ENCODE measurements around the gene TENM4.

TENM4 gene

DNA sequence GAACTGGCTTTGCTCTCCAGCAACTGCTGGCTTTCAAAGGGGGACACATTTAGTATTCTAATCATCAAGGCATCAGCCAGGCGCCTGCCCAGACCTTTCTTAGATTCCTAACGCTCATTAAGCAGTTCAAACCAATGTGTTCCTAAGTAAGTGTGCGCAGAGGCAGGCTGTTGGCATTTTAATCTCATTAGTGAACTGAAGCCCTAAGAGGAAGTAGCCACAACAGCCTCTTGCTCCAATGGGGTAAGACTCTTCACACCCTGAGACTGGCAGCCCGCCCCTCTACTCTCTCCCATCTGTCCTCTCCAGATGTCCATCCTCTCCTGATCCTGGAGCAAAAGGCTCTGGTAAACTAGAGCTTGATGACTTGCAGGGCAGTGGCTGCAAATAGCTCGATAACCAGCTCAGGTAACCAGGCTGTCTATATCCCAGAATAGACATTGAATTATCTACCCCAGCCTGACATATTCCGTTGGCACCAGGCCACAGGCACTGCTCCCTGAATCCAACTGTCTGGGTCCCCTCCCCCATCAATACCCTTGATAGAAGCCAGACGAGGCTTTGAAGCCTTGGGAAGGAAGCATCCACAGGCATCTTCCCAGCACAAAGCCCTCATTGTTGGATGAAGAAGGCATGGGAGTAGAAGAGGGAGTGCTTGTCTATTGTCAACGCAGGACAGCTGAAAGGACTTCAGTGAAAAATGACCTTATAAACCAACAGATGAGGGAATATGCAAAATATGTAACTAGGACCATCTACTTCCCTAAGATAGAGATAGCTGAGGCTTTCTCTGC, 321.1 kb downstream of the TENM4 start:
- no peak for DNase-seq (ENCODE audit: low read depth)

DNA sequence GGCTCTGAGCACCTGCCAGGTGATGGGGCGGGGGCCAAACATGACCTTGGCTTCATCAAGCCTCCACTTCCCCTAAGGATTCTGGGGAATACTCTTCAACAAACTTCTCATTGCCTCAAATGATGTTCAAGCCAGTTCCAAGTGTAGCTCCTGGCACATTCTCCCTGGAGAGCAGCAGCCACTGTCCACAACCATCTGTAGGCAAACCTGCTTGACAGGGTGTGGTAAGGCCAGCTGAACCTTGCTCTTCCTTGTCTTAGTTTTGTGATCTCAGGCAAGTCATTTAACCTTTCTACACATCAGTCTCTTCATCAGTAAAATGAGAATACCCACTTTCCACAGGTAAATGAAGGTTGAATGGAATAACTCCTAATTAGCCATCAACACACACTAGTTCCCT, 323.3 kb downstream of the TENM4 start:
- DNase-seq (ENCODE audit: low read depth) = no peak

GRCh38 chr11:79116600-79116999, 324.2 kb downstream of the TENM4 start:
- no peak for DNase-seq (ENCODE audit: low read depth)

DNA sequence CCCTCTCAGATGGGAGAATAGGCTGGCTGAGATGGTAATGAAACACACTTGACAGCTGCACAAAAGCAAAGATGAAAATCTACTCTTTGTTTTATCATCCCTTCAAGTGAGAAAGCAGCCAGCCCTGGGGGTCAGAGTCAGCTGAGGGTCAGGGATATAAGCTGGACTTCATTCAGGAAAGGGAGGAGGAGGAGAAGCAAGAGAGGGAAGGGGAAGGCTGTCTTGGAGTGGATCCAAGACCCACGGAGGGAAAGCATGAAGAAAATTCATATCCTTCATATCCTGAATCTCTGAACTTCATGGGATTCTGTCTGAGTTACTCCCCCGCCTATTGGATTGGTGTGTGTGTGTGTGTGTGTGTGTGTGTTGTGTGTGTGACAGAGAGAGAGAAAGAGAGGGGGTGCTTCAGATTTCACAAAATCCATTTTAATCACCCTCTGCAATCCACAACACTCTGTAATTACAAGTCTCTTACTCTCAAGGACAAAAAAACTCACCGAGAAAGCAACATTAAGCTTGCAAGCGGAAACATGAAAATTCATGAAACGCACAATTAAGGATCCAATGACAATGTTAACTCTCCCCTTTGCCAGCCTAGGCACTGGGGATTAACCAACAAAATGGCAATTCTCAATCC, 327.7 kb downstream of the TENM4 start:
- DNase-seq (ENCODE audit: low read depth) = no peak

GRCh38 chr11:79110796-79111195, 330.0 kb downstream of the TENM4 start:
- DNase-seq (ENCODE audit: low read depth) = no peak

GRCh38 chr11:79110321-79110720, 330.5 kb downstream of the TENM4 start:
- DNase-seq (ENCODE audit: low read depth) = no peak

DNA sequence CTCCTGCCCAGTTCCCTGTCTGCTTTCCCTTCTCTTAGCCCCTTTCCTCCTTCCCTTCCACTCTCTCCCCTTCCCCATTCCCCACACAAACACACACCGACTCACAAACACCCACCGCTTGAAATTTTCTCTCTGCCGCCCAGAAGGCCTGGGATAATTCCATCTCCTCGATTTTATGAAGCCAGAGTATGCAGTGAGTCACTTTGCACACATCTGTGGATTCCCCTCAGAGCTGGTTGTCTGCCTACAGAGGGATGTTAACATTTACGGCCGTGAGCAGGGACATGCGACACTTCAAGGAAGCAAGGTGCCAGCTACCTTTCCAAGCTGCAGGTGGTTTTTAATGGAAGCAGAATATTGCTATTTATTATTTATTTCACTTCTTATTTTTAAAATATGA, 332.0 kb downstream of the TENM4 start:
- no peak for DNase-seq (ENCODE audit: low read depth)

- DNase-seq (ENCODE audit: low read depth) = no peak
Measured at GRCh38 chr11:79102840-79103239, 338.0 kb downstream of the TENM4 start.

DNA sequence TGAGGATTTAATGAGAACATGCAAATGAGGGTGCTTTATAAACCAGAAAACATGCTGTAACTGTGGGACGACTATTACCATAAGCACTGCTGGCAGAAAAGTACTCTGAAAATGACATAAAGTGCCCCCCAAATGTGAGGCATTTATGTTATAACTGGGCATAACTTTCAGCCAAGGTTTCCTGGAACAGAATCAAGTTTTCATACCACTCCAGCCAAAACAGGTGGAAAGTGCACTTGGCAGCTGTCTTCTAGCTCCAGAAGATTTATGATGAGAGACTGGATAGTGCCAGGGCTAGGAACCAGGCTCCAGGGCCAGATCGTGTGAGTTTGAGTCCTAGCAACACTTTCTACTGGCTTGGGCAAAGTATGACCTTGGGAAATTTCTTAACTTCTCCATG, 339.2 kb downstream of the TENM4 start:
- DNase-seq (ENCODE audit: low read depth) = no peak

GRCh38 chr11:79100093-79100910, 340.5 kb downstream of the TENM4 start:
- peak; percentile 31 for DNase-seq (ENCODE audit: low read depth)

- no peak for DNase-seq (ENCODE audit: low read depth)
Measured at GRCh38 chr11:79098146-79098545, 342.7 kb downstream of the TENM4 start.

DNA sequence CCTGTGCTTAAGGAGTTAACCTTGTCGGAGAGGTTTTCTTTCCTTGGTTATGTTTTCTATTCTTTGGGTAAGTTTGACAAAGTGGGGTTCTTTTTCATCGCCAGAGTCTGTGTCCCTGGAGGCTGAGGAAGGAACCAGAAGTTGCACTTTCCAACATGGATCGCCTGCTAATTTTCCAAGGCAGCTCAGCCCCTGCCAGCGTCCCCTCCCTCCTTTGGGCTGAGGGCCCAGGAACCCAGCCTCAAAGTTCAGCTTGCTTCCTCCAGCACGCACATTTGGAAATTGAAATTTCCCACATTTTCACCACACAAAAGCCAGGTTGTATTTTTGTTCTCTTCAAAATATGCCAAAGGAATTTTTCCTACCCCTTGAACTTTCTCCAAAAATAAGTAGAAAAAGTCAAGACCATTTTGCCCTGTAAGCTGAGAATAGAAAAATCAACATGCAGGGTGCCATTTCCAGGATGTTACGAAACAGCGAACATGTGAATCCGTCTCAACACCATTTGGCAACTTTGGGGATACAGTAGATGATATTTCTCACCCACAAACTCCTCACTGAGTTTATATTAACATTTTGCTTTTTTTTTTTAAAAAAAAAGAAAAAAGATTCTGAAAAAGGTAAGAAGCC, 343.5 kb downstream of the TENM4 start:
- DNase-seq (ENCODE audit: low read depth) = no peak

GRCh38 chr11:79095424-79095823, 345.4 kb downstream of the TENM4 start:
- DNase-seq (ENCODE audit: low read depth) = no peak

DNA sequence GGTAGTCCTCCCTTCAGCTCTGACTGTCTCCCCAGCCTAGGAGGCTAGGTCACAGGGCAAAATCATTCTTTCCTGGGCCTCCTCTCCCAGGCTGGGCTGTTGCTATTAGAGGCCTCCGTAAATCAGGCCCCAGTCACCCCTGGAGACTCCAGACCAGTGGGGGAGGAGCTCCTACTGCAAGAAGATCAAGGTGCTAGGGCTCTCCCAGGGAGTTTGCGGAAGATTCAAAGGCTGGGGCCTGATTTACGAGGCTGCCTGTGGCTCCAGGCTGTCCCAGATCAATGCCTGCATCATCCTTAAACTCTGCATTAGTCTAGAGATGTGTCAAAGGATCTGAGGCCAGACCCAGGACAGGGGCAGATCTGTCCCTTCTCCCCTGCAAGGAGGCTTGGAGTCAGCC, 346.2 kb downstream of the TENM4 start:
- no peak for DNase-seq (ENCODE audit: low read depth)

- no peak for DNase-seq (ENCODE audit: low read depth)
Measured at GRCh38 chr11:79092791-79093353, 348.0 kb downstream of the TENM4 start.

DNA sequence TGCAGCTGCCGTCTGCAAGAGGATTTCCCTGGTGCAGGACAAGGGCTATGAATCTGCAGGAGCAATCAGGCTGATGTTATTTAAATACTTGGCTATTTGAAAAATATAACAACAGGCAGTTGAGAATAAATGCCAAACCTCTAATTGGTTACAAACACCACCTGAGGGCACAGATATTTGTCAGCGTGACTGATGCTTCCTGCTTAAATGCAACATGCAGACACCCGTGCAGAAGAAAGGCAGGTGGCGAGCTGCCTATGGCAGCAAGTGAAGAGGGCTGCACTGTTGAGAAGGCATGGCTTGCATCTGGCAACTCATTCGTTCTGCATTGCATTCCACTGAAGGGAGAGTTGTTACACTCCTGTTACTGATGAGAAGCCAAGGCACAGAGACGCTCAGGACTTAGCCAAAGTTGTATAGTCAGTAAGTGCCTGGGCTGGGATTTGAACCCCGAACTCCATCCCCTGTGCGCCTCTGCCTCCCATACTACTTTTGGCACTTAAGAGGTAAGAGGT, 350.6 kb downstream of the TENM4 start:
- no peak for DNase-seq (ENCODE audit: low read depth)

DNA sequence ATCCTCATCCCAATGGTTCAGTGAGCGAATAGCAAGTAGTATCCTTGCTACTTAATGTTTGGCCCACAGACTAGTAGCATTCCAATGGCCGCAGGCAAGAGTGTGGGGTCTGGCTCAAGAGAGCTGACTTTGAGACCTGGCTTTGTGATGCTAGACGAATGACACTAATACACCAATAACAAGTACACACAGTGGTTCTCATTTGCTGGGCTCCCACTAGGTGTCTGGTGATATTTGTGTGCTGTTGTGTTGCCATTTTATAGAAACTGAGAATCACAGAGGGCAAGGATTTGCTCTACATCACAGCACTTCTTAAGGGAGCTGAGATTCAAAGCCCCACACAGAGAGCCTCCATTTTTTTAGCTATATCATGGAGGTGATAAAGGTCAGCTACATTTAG, 351.2 kb downstream of the TENM4 start:
- no peak for DNase-seq (ENCODE audit: low read depth)

- DNase-seq (ENCODE audit: low read depth) = no peak
Measured at GRCh38 chr11:79088967-79089366, 351.9 kb downstream of the TENM4 start.

GRCh38 chr11:79087961-79088318, 352.9 kb downstream of the TENM4 start:
- no peak for DNase-seq (ENCODE audit: low read depth)

DNA sequence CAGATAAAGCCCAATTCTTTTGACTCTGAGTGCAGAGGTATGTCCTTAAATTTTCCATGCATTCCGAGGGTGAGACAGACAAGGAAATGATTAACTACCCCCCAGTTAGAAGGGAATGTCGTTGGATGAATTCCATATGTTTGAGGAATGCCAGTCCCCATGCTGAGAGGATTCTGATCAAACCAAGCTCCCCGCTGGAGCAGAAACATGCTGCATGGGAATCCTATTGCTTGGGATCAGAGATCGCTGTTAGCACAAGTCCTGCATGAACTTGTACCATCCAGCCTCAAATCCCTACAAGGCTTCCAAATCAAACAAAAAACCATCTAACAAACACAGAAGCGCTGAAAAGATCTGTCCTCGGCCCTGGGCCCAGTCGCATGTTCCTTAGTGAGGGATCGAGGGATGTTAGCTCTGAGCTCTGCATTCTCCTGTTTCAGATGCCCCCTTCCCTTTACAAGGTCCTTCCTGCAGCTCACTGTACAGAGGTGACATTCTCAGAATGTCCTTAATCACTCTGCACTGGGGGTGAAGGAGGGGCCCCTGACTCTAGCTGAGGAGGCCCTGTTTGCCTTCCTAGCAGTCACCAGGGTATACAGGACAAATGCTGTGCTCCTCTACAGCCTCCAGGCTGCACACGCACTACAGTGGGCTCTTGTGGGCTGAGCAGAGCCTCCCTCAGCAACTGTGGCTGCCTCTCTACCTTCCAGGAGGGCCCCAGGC, 353.4 kb downstream of the TENM4 start:
- no peak for DNase-seq (ENCODE audit: low read depth)

GRCh38 chr11:79086056-79086455, 354.8 kb downstream of the TENM4 start:
- no peak for DNase-seq (ENCODE audit: low read depth)
